Testis (tissue), 3 donors: ENCODE data around the gene FUNDC2. TPM values are rescaled to one million over a fixed set of nuclear protein-coding genes. Genes with fewer than 3 reads are reported as not detected.
"Not testable (repeated sequence)": the region's sequence is repeated elsewhere in the genome, so short reads cannot be mapped to it uniquely, and the experiment has no call there.

ENCODE experiments used
- DNase-seq: peaks from one replicate; pipeline ENCODE4 v3.0.0-alpha.2; 2019
- H3K27ac ChIP-seq, 2 donors: fragments of 200-600 bp; sonication (generic); one replicate each; pipeline ENCODE4 v1.5.1; 2019
- H3K27me3 ChIP-seq: fragments of 200-600 bp; sonication (generic); one replicate; pipeline ENCODE4 v1.5.1; 2019
- H3K36me3 ChIP-seq: fragments of 200-600 bp; sonication (generic); one replicate; pipeline ENCODE4 v1.5.1; 2017; ENCODE audit warnings: low read depth; ENCODE audit errors: missing control alignments
- H3K4me1 ChIP-seq: fragments of 200-600 bp; sonication (generic); one replicate; pipeline ENCODE4 v1.5.1; 2019
- H3K4me3 ChIP-seq, 2 donors: fragments of 200-600 bp; sonication (generic); one replicate each; pipeline ENCODE4 v1.5.1; 2017 to 2019
- H3K9me3 ChIP-seq: fragments of 200-600 bp; sonication (generic); one replicate; pipeline ENCODE4 v1.5.1; 2017
- POLR2A ChIP-seq: fragments of 450-650 bp; IDR thresholded peaks from one replicate; pipeline ENCODE4 v1.6.1; 2017; ENCODE audit warnings: antibody characterized with exemption, mild to moderate bottlenecking, moderate library complexity
- WGBS, 2 donors: methylation state at CpG; one replicate each; pipeline ENCODE4 v1.1.5; 2018; 5-methylcytosine and 5-hydroxymethylcytosine counted together
- intact Hi-C: fragments of 100-400 bp; cut with DNase I; formaldehyde crosslinking; loops from one replicate; pipeline ENCODE4 v1.15.1; 2023; ENCODE audit warnings: low total_unique reads
- polyA plus RNA-seq: library from polyadenylated mRNA; stranded (reverse); fragments of 350-450 nt; fragmentation: Illumina TruSeq; extraction: RNeasy Lipid Tissue Mini Kit (QIAGEN cat#74804); gene quantifications from one replicate; pipeline ENCODE4 v1.2.3, GENCODE V29; 2014; ENCODE audit warnings: low read depth, low replicate concordance; ENCODE audit not compliant: insufficient read depth
- total RNA-seq, 2 donors: library from RNA; depleted of rRNA; stranded (reverse); fragments of >200 nt; gene quantifications; one replicate each; pipeline ENCODE4 v1.2.3, GENCODE V29; 2016
- TF ChIP-seq, protein P1 (sequence below), 3 experiments: fragments of 450-650 bp in 2 of 3; fragments of 200-600 bp in 1 of 3; sonication (generic) in 1 of 3; IDR thresholded peaks; one replicate each; pipeline ENCODE4 v1.5.1; 2016 to 2019; ENCODE audit warnings: antibody characterized with exemption in 3 of 3, mild to moderate bottlenecking in 2 of 3, moderate library complexity in 1 of 3

Gene FUNDC2
- total and polyA plus RNA-seq, 3 donors from 2014 or later, result 65.0 to 104 (median 71.7) TPM

DNA sequence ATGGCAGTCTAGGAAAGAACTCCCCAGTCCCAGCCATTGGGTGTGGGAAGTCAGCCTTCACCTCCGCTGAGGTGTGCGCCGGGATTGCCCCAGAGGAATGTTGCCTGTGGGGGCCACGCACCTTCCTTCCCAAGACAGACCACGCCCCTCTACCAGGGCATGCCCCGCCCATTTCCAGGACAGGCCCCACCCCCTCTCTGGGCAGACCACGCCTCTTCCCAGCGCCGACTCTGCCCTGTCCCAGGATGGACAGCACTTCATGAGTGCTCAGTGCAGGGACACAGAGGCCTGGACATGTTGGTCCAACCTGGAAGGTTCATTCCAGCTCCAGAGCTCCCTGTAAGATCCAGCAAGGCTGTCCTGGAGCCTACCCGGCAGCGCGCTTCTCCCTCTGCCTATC, 18.1 kb upstream of the FUNDC2 start:
- WGBS, 2 donors, result 81 to 83% methylated on average over 3 of the region's 12 CpGs
- H3K36me3 ChIP-seq, DNase-seq, H3K4me3 ChIP-seq, H3K27me3 ChIP-seq, H3K9me3 ChIP-seq, intact Hi-C loops: not testable (repeated sequence)
- Histone ChIP-seq H3K27ac (peak overlapping the region in 1 of 2 donors; percentile 59), H3K4me1 (peaks cover 14% of the 10 kb centered on the region)

DNA sequence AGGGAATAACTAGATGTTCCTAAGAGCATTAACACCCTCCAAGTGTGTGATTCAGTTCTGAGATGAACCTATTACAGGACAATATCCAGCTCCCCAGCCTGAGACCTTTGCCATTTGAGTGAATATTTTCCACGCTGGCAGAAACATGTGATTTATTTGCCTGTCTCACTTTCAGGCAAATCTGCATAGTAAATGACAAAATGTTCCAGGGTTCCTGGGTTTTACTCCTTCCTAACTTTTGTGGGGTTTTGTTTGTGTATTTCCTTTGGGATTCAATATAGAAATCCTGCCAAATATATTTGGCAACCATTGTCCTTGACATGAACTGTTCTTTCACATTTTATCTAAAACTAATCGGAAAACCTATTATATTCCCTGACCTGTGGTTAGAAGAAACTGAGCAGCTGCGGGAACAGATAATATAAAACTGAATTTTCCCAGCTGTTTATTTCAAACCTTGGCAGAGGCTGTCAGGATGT, 16.6 kb upstream of the FUNDC2 start:
- H3K4me1 ChIP-seq, result peaks cover 14% of the 10 kb centered on the region
- no peak for TF ChIP-seq POLR2A
- TF ChIP-seq, protein P1, sequence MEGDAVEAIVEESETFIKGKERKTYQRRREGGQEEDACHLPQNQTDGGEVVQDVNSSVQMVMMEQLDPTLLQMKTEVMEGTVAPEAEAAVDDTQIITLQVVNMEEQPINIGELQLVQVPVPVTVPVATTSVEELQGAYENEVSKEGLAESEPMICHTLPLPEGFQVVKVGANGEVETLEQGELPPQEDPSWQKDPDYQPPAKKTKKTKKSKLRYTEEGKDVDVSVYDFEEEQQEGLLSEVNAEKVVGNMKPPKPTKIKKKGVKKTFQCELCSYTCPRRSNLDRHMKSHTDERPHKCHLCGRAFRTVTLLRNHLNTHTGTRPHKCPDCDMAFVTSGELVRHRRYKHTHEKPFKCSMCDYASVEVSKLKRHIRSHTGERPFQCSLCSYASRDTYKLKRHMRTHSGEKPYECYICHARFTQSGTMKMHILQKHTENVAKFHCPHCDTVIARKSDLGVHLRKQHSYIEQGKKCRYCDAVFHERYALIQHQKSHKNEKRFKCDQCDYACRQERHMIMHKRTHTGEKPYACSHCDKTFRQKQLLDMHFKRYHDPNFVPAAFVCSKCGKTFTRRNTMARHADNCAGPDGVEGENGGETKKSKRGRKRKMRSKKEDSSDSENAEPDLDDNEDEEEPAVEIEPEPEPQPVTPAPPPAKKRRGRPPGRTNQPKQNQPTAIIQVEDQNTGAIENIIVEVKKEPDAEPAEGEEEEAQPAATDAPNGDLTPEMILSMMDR (IDR thresholded peaks at IDR 0.05), result no peak
- WGBS, 2 donors, result 9 to 33% methylated on average over 3 of the region's 3 CpGs
- no peaks in the 10 kb centered on the region for H3K36me3 ChIP-seq
- intact Hi-C loops, result no loop called here
- no peak for DNase-seq
- H3K9me3 ChIP-seq, result no peaks in the 10 kb centered on the region
- no peaks in the 10 kb centered on the region for H3K27me3 ChIP-seq
- H3K4me3 ChIP-seq, result no peak overlapping the region
- H3K27ac ChIP-seq, result peak overlapping the region; percentile 59 to 79

DNA sequence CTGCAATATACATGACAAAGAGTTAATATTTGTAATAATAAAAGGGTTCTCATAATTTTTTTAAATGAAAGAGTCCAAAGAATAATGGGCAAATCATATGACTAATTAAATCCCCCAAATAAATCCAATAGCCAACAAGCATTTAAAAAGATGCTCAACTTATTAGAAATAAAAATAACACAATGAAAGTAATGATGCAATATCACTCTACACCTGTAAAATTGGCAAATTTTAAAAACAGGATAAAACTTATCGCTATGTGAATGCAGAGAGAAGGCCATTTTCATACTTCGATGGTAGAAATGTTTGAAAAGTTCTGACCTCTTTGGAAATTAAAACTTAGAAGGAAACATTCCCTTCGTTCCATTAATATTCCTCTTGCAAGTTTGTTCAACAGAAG, 6.1 kb upstream of the FUNDC2 start:
- Histone ChIP-seq H3K4me3 (no peak overlapping the region), H3K27me3 (no peaks in the 10 kb centered on the region), H3K4me1 (no peaks in the 10 kb centered on the region), H3K36me3 (no peaks in the 10 kb centered on the region), H3K27ac (no peak overlapping the region), H3K9me3 (no peaks in the 10 kb centered on the region)
- 70% methylated on average over 3 of the region's 3 CpGs for WGBS, 2 donors
- DNase-seq, result no peak
- intact Hi-C loops, result no loop called here
- TF ChIP-seq, protein P1 (IDR thresholded peaks at IDR 0.05), result no peak
- no peak for TF ChIP-seq POLR2A

DNA sequence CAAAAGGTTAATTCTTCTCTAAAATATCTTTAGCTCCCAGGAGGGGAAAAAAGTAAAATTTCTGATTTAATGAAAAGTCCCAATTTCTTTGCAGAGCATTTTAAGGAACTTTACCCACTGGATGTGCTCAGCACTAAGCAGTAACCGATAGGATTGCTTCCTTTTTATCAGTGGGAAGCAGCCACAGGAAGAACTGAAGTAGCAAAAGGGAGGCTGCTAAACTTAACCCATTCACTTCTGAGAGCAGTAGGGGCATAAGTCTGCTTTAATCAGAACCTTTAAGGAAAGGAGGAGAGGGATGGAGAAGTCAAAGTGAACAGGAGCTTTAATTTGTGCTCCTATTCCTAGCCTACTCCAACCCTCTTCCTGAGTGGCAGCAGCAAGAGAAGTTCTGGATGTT, 4.1 kb upstream of the FUNDC2 start, which contains the start of gene F8:
Gene F8 (minus strand): TSS at position 139 of the 400 bp plus-strand sequence. CDS start 171 bp downstream, outside the sequence.
- H3K4me1 ChIP-seq, result no peaks in the 10 kb centered on the region

DNA sequence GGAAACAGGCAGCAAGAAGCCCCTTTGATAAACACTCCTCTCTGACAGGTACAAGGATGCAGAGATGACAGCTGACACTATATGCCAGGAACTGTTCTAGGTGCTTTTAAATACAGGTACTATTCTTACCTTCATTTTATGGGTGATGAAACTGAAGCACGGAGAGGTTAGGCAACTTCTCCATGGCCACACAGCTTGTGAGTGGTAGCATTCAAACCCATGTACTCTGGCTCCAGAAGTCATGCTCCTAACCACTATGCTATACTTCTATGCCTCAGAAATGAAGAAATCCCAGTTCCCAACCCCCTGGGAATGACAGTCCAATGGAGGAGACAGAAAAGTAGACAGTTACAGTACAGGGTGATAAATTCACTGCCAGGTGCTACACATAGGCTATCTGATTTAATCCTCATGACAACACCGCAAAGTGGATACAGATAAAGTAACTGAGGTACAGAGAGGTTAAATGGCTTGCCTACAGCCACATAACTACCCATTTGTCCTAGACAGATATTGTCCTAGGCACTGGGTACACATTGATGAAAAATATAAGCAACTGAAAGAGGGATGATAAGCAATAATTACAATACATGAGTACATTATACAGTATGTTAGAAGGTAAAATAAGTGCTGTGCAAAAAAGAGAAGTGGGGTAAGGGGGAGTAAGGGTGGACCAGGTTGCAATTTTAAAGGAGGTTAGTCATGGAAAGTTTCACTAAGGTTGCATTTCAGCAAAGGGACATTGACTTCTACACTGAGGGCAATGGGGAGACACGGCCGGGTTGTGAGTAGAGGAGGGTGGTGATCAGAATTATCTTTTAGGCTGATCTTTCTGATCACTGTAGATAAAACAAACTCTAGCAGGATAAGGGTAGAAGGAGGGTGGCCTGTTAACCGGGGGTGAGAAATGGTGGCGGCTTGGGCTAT, 2.5 kb upstream of the FUNDC2 start:
- no peaks in the 10 kb centered on the region for H3K27me3 ChIP-seq
- no peaks in the 10 kb centered on the region for H3K4me1 ChIP-seq
- no peaks in the 10 kb centered on the region for H3K9me3 ChIP-seq
- no peaks in the 10 kb centered on the region for H3K36me3 ChIP-seq
- H3K4me3 ChIP-seq, result no peak overlapping the region
- TF ChIP-seq, protein P1 (IDR thresholded peaks at IDR 0.05), result no peak
- TF ChIP-seq POLR2A, result no peak
- DNase-seq, result no peak
- WGBS, 2 donors, result 77 to 78% methylated on average over 5 to 6 of the region's 6 CpGs
- intact Hi-C loops, result no loop called here
- H3K27ac ChIP-seq, result no peak overlapping the region

More for the DNA sequence above, 4.1 kb upstream of the FUNDC2 start, which contains the start of gene F8:
- H3K4me3 ChIP-seq, result peak within 1 kb of the TSS in 1 of 2 donors; percentile 26
- no peak for TF ChIP-seq POLR2A
- TF ChIP-seq, protein P1 (IDR thresholded peaks at IDR 0.05), result no peak
- H3K9me3 ChIP-seq, result no peaks in the 10 kb centered on the region
- WGBS, 2 donors, result 0 to 22% methylated on average over 1 of the region's 1 CpG
- no peak within 1 kb of the TSS for H3K27ac ChIP-seq
- intact Hi-C loops, result no loop called here
- no peaks in the 10 kb centered on the region for H3K27me3 ChIP-seq
- DNase-seq, result no peak
- H3K36me3 ChIP-seq, result no peaks in the 10 kb centered on the region
